Measurements from ENCODE around the gene NT5DC4.

The NT5DC4 gene

DNA sequence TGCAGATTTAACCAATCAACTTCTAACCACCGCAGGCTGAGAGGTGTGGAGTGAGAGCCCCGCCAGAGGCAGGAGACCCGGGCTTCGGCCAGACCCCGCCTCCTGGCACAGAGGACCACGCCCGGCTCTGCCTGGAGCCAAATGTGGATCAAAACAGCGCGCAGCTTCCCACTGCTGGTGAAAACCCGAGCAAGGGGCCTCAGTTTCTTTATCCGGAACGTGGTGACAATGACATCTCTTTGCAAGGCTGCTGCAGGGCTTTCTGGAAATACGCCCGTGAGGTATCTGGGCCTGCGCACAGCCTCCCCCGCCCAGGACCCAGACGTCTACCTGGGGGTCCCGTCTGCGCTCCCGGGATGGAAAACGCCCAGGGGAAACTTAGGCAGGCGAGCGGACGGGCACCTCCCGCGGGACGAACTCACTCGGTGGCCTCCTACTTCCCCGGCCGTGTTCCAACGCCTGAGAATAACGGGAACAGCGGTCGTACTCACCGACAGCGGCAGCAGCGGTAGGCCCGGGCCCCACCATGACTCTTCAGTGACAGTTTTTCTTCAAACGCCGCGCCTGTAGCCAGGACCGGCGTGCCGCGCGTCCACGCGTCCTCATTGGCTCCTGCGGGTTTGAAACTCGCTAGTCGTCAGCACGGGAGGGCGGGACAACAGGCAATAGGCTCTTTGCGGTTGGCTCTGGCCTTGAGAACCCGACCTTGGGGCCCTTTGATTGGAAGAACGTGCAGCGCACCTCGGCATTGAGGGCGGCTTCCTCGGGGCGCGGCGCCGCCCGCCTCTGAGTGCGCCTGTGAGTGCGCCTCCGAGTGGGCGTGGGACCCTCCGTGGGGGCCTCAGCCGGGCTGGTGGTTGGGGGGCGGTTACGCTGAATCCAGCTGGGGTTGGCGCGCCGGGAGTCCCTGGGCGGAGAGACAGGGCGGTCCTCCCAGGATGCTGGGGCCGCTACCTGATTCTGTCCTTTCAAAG is 43.5 kb downstream of the NT5DC4 start, which contains the start of gene CKAP2L:
Gene CKAP2L (minus strand): TSS at position 539 of the 974 bp plus-strand sequence. CDS start 11 bp downstream, at position 528.
- peak within 1 kb of the TSS; percentile 64 for H3K4me3 ChIP-seq (replicated peaks; ENCODE audit: low read depth, low read length)
- TF ChIP-seq, protein P1, sequence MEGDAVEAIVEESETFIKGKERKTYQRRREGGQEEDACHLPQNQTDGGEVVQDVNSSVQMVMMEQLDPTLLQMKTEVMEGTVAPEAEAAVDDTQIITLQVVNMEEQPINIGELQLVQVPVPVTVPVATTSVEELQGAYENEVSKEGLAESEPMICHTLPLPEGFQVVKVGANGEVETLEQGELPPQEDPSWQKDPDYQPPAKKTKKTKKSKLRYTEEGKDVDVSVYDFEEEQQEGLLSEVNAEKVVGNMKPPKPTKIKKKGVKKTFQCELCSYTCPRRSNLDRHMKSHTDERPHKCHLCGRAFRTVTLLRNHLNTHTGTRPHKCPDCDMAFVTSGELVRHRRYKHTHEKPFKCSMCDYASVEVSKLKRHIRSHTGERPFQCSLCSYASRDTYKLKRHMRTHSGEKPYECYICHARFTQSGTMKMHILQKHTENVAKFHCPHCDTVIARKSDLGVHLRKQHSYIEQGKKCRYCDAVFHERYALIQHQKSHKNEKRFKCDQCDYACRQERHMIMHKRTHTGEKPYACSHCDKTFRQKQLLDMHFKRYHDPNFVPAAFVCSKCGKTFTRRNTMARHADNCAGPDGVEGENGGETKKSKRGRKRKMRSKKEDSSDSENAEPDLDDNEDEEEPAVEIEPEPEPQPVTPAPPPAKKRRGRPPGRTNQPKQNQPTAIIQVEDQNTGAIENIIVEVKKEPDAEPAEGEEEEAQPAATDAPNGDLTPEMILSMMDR (IDR thresholded peaks at IDR 0.05; ENCODE audit: low read length, missing control alignments) = no peak
- DNase-seq (ENCODE audit: low read depth) = peak; percentile 98

DNA sequence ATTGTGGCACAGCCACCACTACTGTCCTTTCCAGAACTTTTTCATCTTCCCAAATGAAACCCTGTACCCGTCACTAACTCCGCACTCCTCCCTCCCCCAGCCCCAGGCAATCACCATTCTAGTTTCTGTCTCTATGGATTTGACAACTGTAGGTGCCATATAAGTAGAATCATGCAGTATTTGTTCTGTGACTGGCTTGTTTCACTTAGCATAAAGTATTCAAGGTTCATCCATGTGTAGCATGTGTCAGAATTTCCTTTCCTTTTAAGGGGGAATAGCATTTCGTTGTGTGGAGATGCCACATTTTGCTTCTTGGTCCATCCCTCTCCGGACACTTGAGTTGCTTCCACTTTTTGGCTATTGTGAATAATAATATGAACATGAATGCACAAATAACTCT is 44.4 kb downstream of the NT5DC4 start:
- peak overlapping the region; percentile 64 for H3K4me3 ChIP-seq (replicated peaks; ENCODE audit: low read depth, low read length)
- no peak for DNase-seq (ENCODE audit: low read depth)
- TF ChIP-seq, protein P1 (IDR thresholded peaks at IDR 0.05; ENCODE audit: low read length, missing control alignments) = no peak

DNA sequence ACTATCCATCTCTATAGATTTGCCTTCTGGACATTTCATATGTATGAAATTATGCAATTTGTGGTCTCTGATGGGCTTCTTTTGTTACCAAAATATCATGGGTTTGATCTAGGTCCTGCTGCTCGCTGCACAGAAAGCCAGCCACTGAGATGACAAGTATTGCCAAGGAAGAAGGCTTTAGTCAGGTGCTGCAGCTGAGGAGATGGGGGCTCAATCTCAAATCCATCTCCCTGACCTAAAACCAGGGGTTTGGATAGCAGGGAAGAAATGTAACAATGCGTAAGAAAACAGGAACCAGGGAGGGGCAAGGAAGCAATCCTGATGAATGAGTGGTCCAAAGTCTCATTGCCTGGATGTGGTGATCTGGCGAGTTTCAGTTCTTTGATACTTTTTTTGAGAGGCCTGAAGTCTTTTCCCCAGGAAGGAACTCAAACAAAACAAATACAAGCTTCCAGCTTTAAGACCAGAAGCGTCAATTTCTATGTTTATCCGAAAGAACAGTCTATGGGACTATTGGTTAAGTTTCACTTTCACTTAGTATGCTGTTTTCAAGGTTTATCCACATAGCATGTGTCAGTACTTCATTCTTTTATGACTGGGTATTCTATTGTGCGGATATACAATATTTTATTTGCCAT is 47.0 kb downstream of the NT5DC4 start:
- no peak for DNase-seq (ENCODE audit: low read depth)
- no peak overlapping the region for H3K4me3 ChIP-seq (replicated peaks; ENCODE audit: low read depth, low read length)
- TF ChIP-seq, protein P1 (IDR thresholded peaks at IDR 0.05; ENCODE audit: low read length, missing control alignments) = no peak

DNA sequence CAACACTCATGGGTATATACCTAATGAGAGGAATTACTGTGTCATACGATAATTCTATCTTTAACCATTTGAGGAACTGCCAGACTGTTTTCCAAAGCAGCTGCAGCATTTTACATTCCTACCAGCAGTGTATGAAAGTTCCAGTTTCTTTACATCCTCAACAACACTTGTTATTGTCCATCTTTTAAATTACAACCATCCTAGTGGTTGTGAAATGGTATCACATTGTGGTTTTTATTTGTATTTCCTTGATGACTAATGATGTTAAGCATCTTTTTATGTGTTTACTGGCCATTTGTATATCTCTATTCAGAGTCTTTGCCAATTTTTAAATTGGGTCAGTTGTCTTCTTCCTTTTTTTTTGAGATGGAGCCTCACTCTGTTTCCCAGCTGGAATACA is 47.6 kb downstream of the NT5DC4 start:
- TF ChIP-seq, protein P1 (IDR thresholded peaks at IDR 0.05; ENCODE audit: low read length, missing control alignments) = peak; percentile 31

DNA sequence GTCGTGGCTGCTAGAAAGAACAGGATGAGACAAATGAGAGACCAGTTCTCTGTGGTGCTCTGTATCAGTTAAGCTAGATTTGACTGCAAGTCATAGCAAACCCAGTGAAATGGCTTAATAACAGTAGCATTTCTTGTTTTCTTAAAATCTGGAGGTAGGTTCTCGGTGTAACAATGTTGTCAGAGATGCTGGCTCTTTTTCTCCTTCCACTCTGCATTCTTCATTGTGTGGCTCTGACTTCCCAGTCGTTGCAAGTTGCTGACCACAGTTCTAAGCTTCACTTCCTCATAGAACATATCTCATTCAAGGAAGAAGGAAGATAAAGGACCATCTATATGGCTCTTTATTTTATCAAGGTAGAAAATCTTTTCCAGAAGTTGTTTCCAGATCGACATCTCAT is 51.5 kb downstream of the NT5DC4 start:
- no peak overlapping the region for H3K4me3 ChIP-seq (replicated peaks; ENCODE audit: low read depth, low read length)
- TF ChIP-seq, protein P1 (IDR thresholded peaks at IDR 0.05; ENCODE audit: low read length, missing control alignments) = no peak
- no peak for DNase-seq (ENCODE audit: low read depth)

More for the DNA sequence above, 47.6 kb downstream of the NT5DC4 start:
- H3K4me3 ChIP-seq (replicated peaks; ENCODE audit: low read depth, low read length) = no peak overlapping the region
- DNase-seq (ENCODE audit: low read depth) = peak; percentile 45

- no peak for DNase-seq (ENCODE audit: low read depth)
- TF ChIP-seq, protein P1 (IDR thresholded peaks at IDR 0.05; ENCODE audit: low read length, missing control alignments) = no peak
Observed at GRCh38 chr2:112772911-112773475, 52.2 kb downstream of the NT5DC4 start.

More at GRCh38 chr2:112772911-112773475, 52.2 kb downstream of the NT5DC4 start:
- H3K4me3 ChIP-seq (replicated peaks; ENCODE audit: low read depth, low read length) = no peak overlapping the region
